ENCODE results near the gene TEX261. TPM values are rescaled to one million over a fixed set of nuclear protein-coding genes. Genes with fewer than 3 reads are reported as not detected.

Gene TEX261
- polyA plus RNA-seq, 1 of the 3 experiments (the other 2 are of a cell fraction) = 44.3 TPM

- TF ChIP-seq JUND (IDR thresholded peaks at IDR 0.05) = no peak
- no peak for TF ChIP-seq RCOR1 (IDR thresholded peaks at IDR 0.05; ENCODE audit: low read length)
- TF ChIP-seq MXI1 (IDR thresholded peaks at IDR 0.05; ENCODE audit: low read depth, low read length) = no peak
- no peak for TF ChIP-seq NRF1 (IDR thresholded peaks at IDR 0.05; ENCODE audit: low read depth, low read length)
- TF ChIP-seq SIN3A (IDR thresholded peaks at IDR 0.05; ENCODE audit: borderline replicate concordance, low read depth, low read length) = no peak
- TF ChIP-seq NFIC (IDR thresholded peaks at IDR 0.05; ENCODE audit: borderline replicate concordance) = no peak
- TF ChIP-seq PBX3 (IDR thresholded peaks at IDR 0.05) = no peak
- TF ChIP-seq TCF12 (IDR thresholded peaks at IDR 0.05) = no peak
- TF ChIP-seq TAF1 (IDR thresholded peaks at IDR 0.05; ENCODE audit: borderline replicate concordance, low read depth, low read length) = no peak
- no peak for TF ChIP-seq REST (IDR thresholded peaks at IDR 0.05; ENCODE audit: low read depth, low read length)
- TF ChIP-seq CTCF (IDR thresholded peaks at IDR 0.05) = no peak
- TF ChIP-seq GATA2 (CRISPR knock-in tag; IDR thresholded peaks at IDR 0.05) = no peak
- no peak for TF ChIP-seq EP300 (IDR thresholded peaks at IDR 0.05; ENCODE audit: borderline replicate concordance in 1 of 2, low read depth in 1 of 2, low read length in 1 of 2)
- no peak for TF ChIP-seq CHD2 (IDR thresholded peaks at IDR 0.05; ENCODE audit: low read length, partially characterized antibody)
- TF ChIP-seq MAX (IDR thresholded peaks at IDR 0.05; ENCODE audit: low read depth) = no peak
- TF ChIP-seq YY1 (IDR thresholded peaks at IDR 0.05; ENCODE audit: low read depth) = no peak
- WGBS (ENCODE audit: low lambda C conversion rate) = 86% methylated on average over 14 of the region's 14 CpGs
- no peak overlapping the region for H3K27ac ChIP-seq (ENCODE audit: low read depth in 2 of 2, low read length in 1 of 2)
- CTCF ChIA-PET = interaction anchor here (0.5 to 9.5 kb wide), 19 partner anchors 9 to 1228 kb away, joined by 3 to 93 read pairs (median 5); partner anchors contain the start of genes ANKRD53, FAM136A, FIGLA and NAGK
- no peaks in the 10 kb centered on the region for H3K9me3 ChIP-seq
- H3K9me2 ChIP-seq = no peaks in the 10 kb centered on the region
- peak overlapping the region; percentile 76; the same call in 1 of the 2 replicates for H2AFZ ChIP-seq (ENCODE audit: low read depth)
- DNase-seq = no peak
- no peak overlapping the region for H3K9ac ChIP-seq
- no peaks in the 10 kb centered on the region for H3F3A ChIP-seq (replicated peaks; ENCODE audit: insufficient read depth)
- H3K4me3 ChIP-seq (ENCODE audit: low read depth in 2 of 2, low read length in 1 of 2) = peak overlapping the region in 1 of 2 experiments; percentile 58; a peak in 1 of 4 replicates
- H3K36me3 ChIP-seq (replicated peaks in 1 of 2; ENCODE audit: control insufficient read depth in 1 of 2, insufficient read depth in 2 of 2, low read length in 1 of 2) = no peaks in the 10 kb centered on the region
- H4K20me1 ChIP-seq (ENCODE audit: insufficient read depth) = no peaks in the 10 kb centered on the region
- POLR2A ChIA-PET = interaction anchor here (0.7 kb wide), 1 partner anchor 271 kb away, joined by 4 read pairs; no protein-coding TSS in a partner anchor
- no peaks in the 10 kb centered on the region; a peak in 1 of 4 replicates for H3K4me1 ChIP-seq (ENCODE audit: control insufficient read depth in 1 of 2, insufficient read depth in 2 of 2, low read depth in 1 of 2, low read length in 1 of 2)
- no peaks in the 10 kb centered on the region for H3K79me2 ChIP-seq (ENCODE audit: insufficient read depth)
- H3K4me2 ChIP-seq = peak overlapping the region; percentile 67; the same call in 1 of the 2 replicates
- H3K27me3 ChIP-seq (ENCODE audit: insufficient read depth) = no peaks in the 10 kb centered on the region
Observed at GRCh38 chr2:70965506-70965905, 29.2 kb downstream of the TEX261 start.
